IMR-90 (cell line): ENCODE measurements around the gene C17orf107. TPM values are rescaled to one million over a fixed set of nuclear protein-coding genes. Genes with fewer than 3 reads are reported as not detected.
A peak's percentile ranks its signal among the peaks of the same experiment; 100 is the strongest.

ENCODE experiments used
- ATAC-seq: fragments of 200-7000 bp; cut with Tn5 transposase; 2 replicates; pipeline ENCODE4 v1.9.1; 2020; ENCODE audit warnings: low read depth, mild to moderate bottlenecking, moderate library complexity
- BruUV-seq: library from RNA; stranded (reverse); fragments of 400-500 nt; replicated peaks from 2 replicates; lab custom pipeline; 2021; lab: Mats Ljungman, UMichigan
- CTCF ChIA-PET: fragments of 300-600 bp; formaldehyde crosslinking; extraction: SDS; loops from one replicate; lab custom pipeline; 2021; ENCODE audit warnings: antibody characterized with exemption; lab: Yijun Ruan, JAX
- POLR2A ChIA-PET: fragments of 300-600 bp; sonication (Branson Sonifier 250); formaldehyde crosslinking; loops from one replicate; lab custom pipeline; 2022; ENCODE audit warnings: antibody characterized with exemption; ENCODE audit not compliant: unreplicated experiment; lab: Charles Lee
- DNase-seq: peaks from one replicate; pipeline ENCODE4 v3.0.0; 2013
- H2AFZ ChIP-seq: replicated peaks from 2 replicates; pipeline ENCODE3; 2013; ENCODE audit warnings: low read length, mild to moderate bottlenecking; ENCODE audit not compliant: poor library complexity
- H2AK5ac ChIP-seq: 2 replicates; pipeline ENCODE4 v1.6.1; 2013; ENCODE audit warnings: low read depth, low read length, inconsistent platforms
- H2AK9ac ChIP-seq: replicated peaks from 2 replicates; pipeline ENCODE3; 2013; ENCODE audit warnings: mild to moderate bottlenecking, low read depth, low read length, moderate library complexity; ENCODE audit not compliant: poor library complexity
- H2BK120ac ChIP-seq: 2 replicates; pipeline ENCODE4 v1.6.1; 2013; ENCODE audit warnings: low read depth, low read length, inconsistent platforms
- H2BK15ac ChIP-seq: 3 replicates; pipeline ENCODE4 v1.6.1; 2013; ENCODE audit warnings: low read depth, low read length, inconsistent platforms
- H2BK20ac ChIP-seq: 2 replicates; pipeline ENCODE4 v1.6.1; 2013; ENCODE audit warnings: low read depth, mild to moderate bottlenecking, inconsistent platforms, low read length, moderate library complexity
- H2BK5ac ChIP-seq: 2 replicates; pipeline ENCODE4 v1.6.1; 2013; ENCODE audit warnings: mild to moderate bottlenecking, low read depth, low read length, inconsistent platforms; ENCODE audit not compliant: poor library complexity, severe bottlenecking
- H3K14ac ChIP-seq: replicated peaks from 2 replicates; pipeline ENCODE4 v1.6.1; 2013; ENCODE audit warnings: low read depth, low read length, inconsistent platforms
- H3K18ac ChIP-seq: 2 replicates; pipeline ENCODE4 v1.6.1; 2013; ENCODE audit warnings: low read depth, low read length, control low read depth
- H3K23ac ChIP-seq: 2 replicates; pipeline ENCODE4 v1.6.1; 2013; ENCODE audit warnings: low read depth, low read length, inconsistent platforms
- H3K27ac ChIP-seq: 2 replicates; pipeline ENCODE4 v1.5.1; 2013; ENCODE audit warnings: mild to moderate bottlenecking, control low read depth, low read length; ENCODE audit not compliant: insufficient read depth
- H3K27me3 ChIP-seq: 2 replicates; pipeline ENCODE4 v1.6.1; 2013; ENCODE audit warnings: low read length; ENCODE audit not compliant: control insufficient read depth, insufficient read depth
- H3K36me3 ChIP-seq: 2 replicates; pipeline ENCODE4 v1.6.1; 2013; ENCODE audit warnings: low read length, mixed read lengths; ENCODE audit not compliant: control insufficient read depth, insufficient read depth
- H3K4ac ChIP-seq: 2 replicates; pipeline ENCODE4 v1.6.1; 2013; ENCODE audit warnings: low read depth, low read length, inconsistent platforms
- H3K4me1 ChIP-seq: 2 replicates; pipeline ENCODE4 v1.6.1; 2013; ENCODE audit warnings: low read length, mixed read lengths; ENCODE audit not compliant: control insufficient read depth, insufficient read depth
- H3K4me2 ChIP-seq: 2 replicates; pipeline ENCODE4 v1.6.1; 2013; ENCODE audit warnings: low read depth, mild to moderate bottlenecking, control low read depth, low read length, moderate library complexity
- H3K4me3 ChIP-seq: 2 replicates; pipeline ENCODE4 v1.5.1; 2013; ENCODE audit warnings: low read depth, mild to moderate bottlenecking, control low read depth, low read length, moderate library complexity; ENCODE audit not compliant: insufficient read depth
- H3K56ac ChIP-seq: 2 replicates; pipeline ENCODE4 v1.6.1; 2013; ENCODE audit warnings: low read length, inconsistent platforms; ENCODE audit not compliant: insufficient read depth; ENCODE audit errors: extremely low read depth
- H3K79me1 ChIP-seq, 2 experiments: 2 replicates each; pipeline ENCODE4 v1.6.1; 2013; ENCODE audit warnings: low read length in 2 of 2, inconsistent platforms in 1 of 2, low read depth in 1 of 2
- H3K9ac ChIP-seq: 2 replicates; pipeline ENCODE4 v1.6.1; 2013; ENCODE audit warnings: low read depth, low read length, control low read depth
- H3K9me1 ChIP-seq: 2 replicates; pipeline ENCODE4 v1.6.1; 2013; ENCODE audit warnings: low read length, inconsistent platforms; ENCODE audit not compliant: insufficient read depth
- H3K9me3 ChIP-seq: 2 replicates; pipeline ENCODE4 v1.6.1; 2013; ENCODE audit warnings: low read length; ENCODE audit not compliant: control insufficient read depth, insufficient read depth
- H4K20me1 ChIP-seq: 2 replicates; pipeline ENCODE4 v1.6.1; 2013; ENCODE audit warnings: low read length, inconsistent platforms; ENCODE audit not compliant: insufficient read depth
- H4K5ac ChIP-seq: 2 replicates; pipeline ENCODE4 v1.6.1; 2013; ENCODE audit warnings: mild to moderate bottlenecking, low read depth, low read length, control low read depth
- H4K8ac ChIP-seq, 2 experiments: 2 replicates each; pipeline ENCODE4 v1.6.1; 2013; ENCODE audit warnings: low read depth in 2 of 2, low read length in 2 of 2, control low read depth in 1 of 2, inconsistent platforms in 1 of 2
- H4K91ac ChIP-seq: 2 replicates; pipeline ENCODE4 v1.6.1; 2013; ENCODE audit warnings: low read depth, low read length, inconsistent platforms; ENCODE audit not compliant: insufficient read depth
- CEBPB ChIP-seq: IDR thresholded peaks from 2 replicates; pipeline ENCODE4 v1.6.1; 2012; ENCODE audit warnings: low read depth, low read length, improper control_type of control experiment
- CHD1 ChIP-seq: IDR thresholded peaks from 2 replicates; pipeline ENCODE4 v1.6.1; 2012; ENCODE audit warnings: low read depth, low read length, improper control_type of control experiment
- CTCF ChIP-seq: conservative IDR thresholded peaks from 2 replicates; pipeline ENCODE4 v1.5.1; 2012; ENCODE audit warnings: mild to moderate bottlenecking, low read depth, low read length, improper control_type of control experiment
- ELK1 ChIP-seq: fragments of 150-350 bp; IDR thresholded peaks from 2 replicates; pipeline ENCODE4 v1.6.1; 2016; ENCODE audit warnings: low read depth, mild to moderate bottlenecking, low read length, moderate library complexity, borderline replicate concordance
- MAZ ChIP-seq: IDR thresholded peaks from 2 replicates; pipeline ENCODE4 v1.6.1; 2012; ENCODE audit warnings: low read depth, mild to moderate bottlenecking, low read length, improper control_type of control experiment, moderate library complexity, borderline replicate concordance
- MXI1 ChIP-seq: IDR thresholded peaks from 2 replicates; pipeline ENCODE4 v1.6.1; 2012; ENCODE audit warnings: low read depth, mild to moderate bottlenecking, low read length, moderate library complexity, borderline replicate concordance
- NFE2L2 ChIP-seq: fragments of 150-350 bp; IDR thresholded peaks from 2 replicates; pipeline ENCODE4 v1.6.1; 2016; ENCODE audit warnings: low read depth, mild to moderate bottlenecking, low read length
- RFX5 ChIP-seq: IDR thresholded peaks from 2 replicates; pipeline ENCODE4 v1.8.0; 2012; ENCODE audit warnings: low read depth, mild to moderate bottlenecking, low read length, moderate library complexity
- SMC3 ChIP-seq: fragments of 150-350 bp; IDR thresholded peaks from 2 replicates; pipeline ENCODE4 v1.6.1; 2016; ENCODE audit warnings: low read depth, mild to moderate bottlenecking, antibody characterized with exemption, low read length, moderate library complexity
- USF2 ChIP-seq: fragments of 150-350 bp; IDR thresholded peaks from 2 replicates; pipeline ENCODE4 v1.6.1; 2017; ENCODE audit warnings: mild to moderate bottlenecking, antibody characterized with exemption, low read length, low read depth
- WGBS, 2 experiments: methylation state at CpG; one replicate each; pipeline versions ENCODE4 v1.1.5 to v1.1.7; 2013; ENCODE audit warnings: missing lambda C conversion rate in 2 of 2; ENCODE audit not compliant: insufficient read length in 1 of 2; ENCODE audit errors: extremely low coverage in 2 of 2; 5-methylcytosine and 5-hydroxymethylcytosine counted together
- dilution Hi-C: fragments of 300-500 bp; cut with HindIII; formaldehyde crosslinking; loops from one replicate; pipeline ENCODE4 v1.14.3; 2018; ENCODE audit warnings: low sequenced_read_pairs; ENCODE audit not compliant: unreplicated experiment
- in situ Hi-C: fragments of 300-500 bp; cut with MboI; formaldehyde crosslinking; loops from 3 replicates; pipeline ENCODE4 v1.14.3; 2019; ENCODE audit warnings: low sequenced_read_pairs, inconsistent platforms, mixed read lengths
- intact Hi-C: fragments of 100-400 bp; cut with micrococcal nuclease; formaldehyde crosslinking; loops from 2 replicates; pipeline ENCODE4 v1.10.0; 2022
- polyA plus RNA-seq, 3 experiments: library from polyadenylated mRNA; depleted of rRNA; stranded (reverse); fragments of >200 nt; gene quantifications; 2 replicates each; pipeline ENCODE4 v1.2.3, GENCODE V29; 2012; ENCODE audit warnings: low replicate concordance in 1 of 3
- total RNA-seq: library from RNA; depleted of rRNA; stranded (reverse); fragments of >200 nt; gene quantifications from 2 replicates; pipeline ENCODE4 v1.2.3, GENCODE V29; 2012

Gene C17orf107
- total and polyA plus RNA-seq, 2 of the 4 experiments (the other 2 are of a cell fraction): 0.54 to 0.82 TPM

- TF ChIP-seq MXI1 (no peak), USF2 (no peak), NFE2L2 (no peak)
These were observed 1.8 kb downstream of the C17orf107 start (continued) for GRCh38 chr17:4901108-4901647.

GRCh38 chr17:4901648-4902344, 2.5 kb downstream of the C17orf107 start:
- Histone ChIP-seq H3K9me3 (no peaks in the 10 kb centered on the region; the same call in 1 of the 2 replicates), H2AFZ (peak overlapping the region; percentile 10), H3K23ac (no peak overlapping the region), H3K9me1 (peaks cover 4% of the 10 kb centered on the region; the same call in 1 of the 2 replicates), H3K9ac (no peak overlapping the region), H3K4ac (no peak overlapping the region), H3K79me1 (no peaks in the 10 kb centered on the region), H3K4me3 (no peak overlapping the region), H4K20me1 (no peaks in the 10 kb centered on the region; the same call in 1 of the 2 replicates), H3K36me3 (peaks cover 9% of the 10 kb centered on the region), H3K27me3 (peaks cover 2% of the 10 kb centered on the region; the same call in 1 of the 2 replicates), H2AK5ac (no peak overlapping the region), H3K4me1 (no peaks in the 10 kb centered on the region), H3K4me2 (no peak overlapping the region), H3K27ac (no peak overlapping the region), H2BK5ac (no peak overlapping the region), H4K91ac (no peak overlapping the region), H3K14ac (no peak overlapping the region), H2BK15ac (no peak overlapping the region), H2AK9ac (no peak overlapping the region), H3K18ac (no peak overlapping the region), H2BK20ac (no peak overlapping the region), H2BK120ac (no peak overlapping the region), H3K56ac (no peak overlapping the region), H4K8ac (no peak overlapping the region), H4K5ac (no peak overlapping the region)
- no peak for DNase-seq
- ATAC-seq: no peak
- ChIA-PET POLR2A (no interaction called here), CTCF (no interaction called here)
- BruUV-seq: no TSS peak
- intact Hi-C loops (no loop called here), in situ Hi-C loops (no loop called here), dilution Hi-C loops (no loop called here)
- WGBS, 2 experiments: 54% methylated on average over 39 of the region's 48 CpGs; no CpG with 5 or more reads in 1 of the 2 experiments
- TF ChIP-seq ELK1 (no peak), MAZ (no peak), CEBPB (no peak), CHD1 (no peak), USF2 (no peak), RFX5 (no peak), SMC3 (no peak), CTCF (no peak)
